ENCODE data around the gene SLCO4C1. TPM values are rescaled to one million over a fixed set of nuclear protein-coding genes. Genes with fewer than 3 reads are reported as not detected.

SLCO4C1 gene
- total and polyA plus RNA-seq, 2 donors from 2014 or later, result 9.0 to 35.1 TPM

GRCh38 chr5:102241809-102242421 is 54.2 kb downstream of the SLCO4C1 start:
- intact Hi-C loops (cut with DNase I), result no loop called here
- Histone ChIP-seq H3K36me3 (ENCODE audit: control insufficient read depth in 2 of 3, insufficient read depth in 3 of 3, low read length in 3 of 3) (peaks cover 0 to 14% (median under 1%) of the 10 kb centered on the region in 3 donors), H3K4me1 (ENCODE audit: control insufficient read depth in 2 of 3, insufficient read depth in 2 of 3, low read depth in 1 of 3, low read length in 3 of 3) (peaks cover 0 to 20% (median 6%) of the 10 kb centered on the region in 3 donors), H3K4me3 (ENCODE audit: low read length in 3 of 3) (no peak overlapping the region), H3K27ac (ENCODE audit: low read depth in 2 of 2, low read length in 2 of 2) (peak overlapping the region; percentile 51 to 59), H3K9me3 (ENCODE audit: control insufficient read depth in 2 of 3, insufficient read depth in 1 of 3, low read length in 3 of 3) (no peaks in the 10 kb centered on the region), H3K27me3 (ENCODE audit: control insufficient read depth, insufficient read depth, low read length) (no peaks in the 10 kb centered on the region), H3K9ac (ENCODE audit: low read length in 3 of 3) (no peak overlapping the region)
- DNase-seq (peak in 2 of 5 donors; percentile 4 to 22), FAIRE-seq (peak; percentile 72)
- TF ChIP-seq, protein P1, sequence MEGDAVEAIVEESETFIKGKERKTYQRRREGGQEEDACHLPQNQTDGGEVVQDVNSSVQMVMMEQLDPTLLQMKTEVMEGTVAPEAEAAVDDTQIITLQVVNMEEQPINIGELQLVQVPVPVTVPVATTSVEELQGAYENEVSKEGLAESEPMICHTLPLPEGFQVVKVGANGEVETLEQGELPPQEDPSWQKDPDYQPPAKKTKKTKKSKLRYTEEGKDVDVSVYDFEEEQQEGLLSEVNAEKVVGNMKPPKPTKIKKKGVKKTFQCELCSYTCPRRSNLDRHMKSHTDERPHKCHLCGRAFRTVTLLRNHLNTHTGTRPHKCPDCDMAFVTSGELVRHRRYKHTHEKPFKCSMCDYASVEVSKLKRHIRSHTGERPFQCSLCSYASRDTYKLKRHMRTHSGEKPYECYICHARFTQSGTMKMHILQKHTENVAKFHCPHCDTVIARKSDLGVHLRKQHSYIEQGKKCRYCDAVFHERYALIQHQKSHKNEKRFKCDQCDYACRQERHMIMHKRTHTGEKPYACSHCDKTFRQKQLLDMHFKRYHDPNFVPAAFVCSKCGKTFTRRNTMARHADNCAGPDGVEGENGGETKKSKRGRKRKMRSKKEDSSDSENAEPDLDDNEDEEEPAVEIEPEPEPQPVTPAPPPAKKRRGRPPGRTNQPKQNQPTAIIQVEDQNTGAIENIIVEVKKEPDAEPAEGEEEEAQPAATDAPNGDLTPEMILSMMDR (IDR thresholded peaks at IDR 0.05; ENCODE audit: borderline replicate concordance, extremely low read depth, insufficient read depth), result no peak

DNA sequence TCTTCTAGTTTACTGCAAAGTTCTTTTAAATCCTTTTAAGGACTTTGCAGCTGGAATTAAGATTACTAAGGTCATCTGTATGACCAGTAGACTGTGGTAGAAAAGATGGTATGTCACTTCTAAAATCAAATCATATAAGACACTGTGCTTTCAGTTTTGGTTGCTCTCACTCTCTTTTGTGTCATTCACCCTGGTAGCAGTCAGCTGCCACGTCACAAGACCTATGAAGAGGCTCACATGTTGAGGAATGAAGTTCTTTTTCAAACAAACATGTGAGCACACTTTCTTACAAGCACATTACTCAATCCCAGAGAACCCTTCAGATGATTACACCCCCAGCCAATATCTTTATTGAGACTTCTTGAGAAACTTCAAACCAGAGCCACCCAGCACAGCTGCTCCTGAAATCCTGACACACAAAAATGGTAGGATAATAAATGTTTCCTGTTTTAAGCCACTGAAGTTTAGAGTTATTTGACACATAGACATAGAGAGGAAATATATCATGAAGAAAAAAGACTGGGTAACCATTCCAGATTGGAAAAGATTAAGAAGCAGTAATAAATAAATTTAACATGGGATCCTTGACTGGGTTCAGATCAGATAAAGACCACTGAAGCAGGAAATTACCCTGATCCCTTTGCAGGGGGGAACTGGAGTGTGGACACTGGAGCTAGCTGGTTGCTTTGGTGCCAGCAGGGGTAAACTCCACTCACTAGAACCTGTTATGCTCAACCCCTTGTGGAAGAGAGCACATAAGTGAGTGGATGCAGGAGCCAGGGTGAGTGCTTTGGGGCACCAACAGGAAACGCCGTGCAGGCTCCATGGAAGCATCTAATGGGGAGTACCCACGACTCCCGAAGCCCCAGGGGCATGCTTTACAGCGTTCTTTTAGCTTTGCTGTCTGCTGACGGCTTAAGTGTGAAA is 64.1 kb downstream of the SLCO4C1 start:
- FAIRE-seq (no peak), DNase-seq (peak in 1 of 5 donors; percentile 2)
- Histone ChIP-seq H3K9me3 (ENCODE audit: control insufficient read depth in 2 of 3, insufficient read depth in 1 of 3, low read length in 3 of 3) (no peaks in the 10 kb centered on the region), H3K36me3 (ENCODE audit: control insufficient read depth in 2 of 3, insufficient read depth in 3 of 3, low read length in 3 of 3) (no peaks in the 10 kb centered on the region), H3K4me1 (ENCODE audit: control insufficient read depth in 2 of 3, insufficient read depth in 2 of 3, low read depth in 1 of 3, low read length in 3 of 3) (no peaks in the 10 kb centered on the region), H3K27ac (ENCODE audit: low read depth in 2 of 2, low read length in 2 of 2) (no peak overlapping the region), H3K9ac (ENCODE audit: low read length in 3 of 3) (no peak overlapping the region), H3K4me3 (ENCODE audit: low read length in 3 of 3) (no peak overlapping the region), H3K27me3 (ENCODE audit: control insufficient read depth, insufficient read depth, low read length) (no peaks in the 10 kb centered on the region)
- intact Hi-C loops (cut with DNase I), result no loop called here
- TF ChIP-seq, protein P1 (IDR thresholded peaks at IDR 0.05; ENCODE audit: borderline replicate concordance, extremely low read depth, insufficient read depth), result no peak

DNA sequence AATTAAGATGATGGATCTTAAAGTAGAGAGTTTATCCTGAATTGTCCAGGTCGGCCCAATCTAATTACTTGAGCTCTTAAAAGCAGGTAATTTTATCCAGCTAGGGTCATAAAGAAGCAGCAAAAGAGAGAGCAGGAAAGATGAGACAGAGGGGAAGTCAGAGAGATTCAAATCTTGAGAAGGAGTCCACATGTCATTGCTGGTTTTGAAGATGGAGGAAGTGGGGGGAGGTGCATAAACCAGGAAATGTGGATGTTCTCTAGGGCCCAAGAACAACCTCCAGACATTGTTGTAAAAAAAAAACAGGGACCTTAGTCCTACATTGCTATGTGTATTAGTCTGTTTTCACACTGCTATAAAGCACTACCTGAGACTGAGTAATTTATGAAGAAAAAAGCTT is 66.4 kb downstream of the SLCO4C1 start:
- TF ChIP-seq, protein P1 (IDR thresholded peaks at IDR 0.05; ENCODE audit: borderline replicate concordance, extremely low read depth, insufficient read depth), result no peak
- H3K36me3 ChIP-seq (ENCODE audit: control insufficient read depth in 2 of 3, insufficient read depth in 3 of 3, low read length in 3 of 3), result no peaks in the 10 kb centered on the region
- no peak overlapping the region for H3K9ac ChIP-seq (ENCODE audit: low read length in 3 of 3)
- H3K9me3 ChIP-seq (ENCODE audit: control insufficient read depth in 2 of 3, insufficient read depth in 1 of 3, low read length in 3 of 3), result no peaks in the 10 kb centered on the region
- no peak overlapping the region for H3K4me3 ChIP-seq (ENCODE audit: low read length in 3 of 3)
- H3K27me3 ChIP-seq (ENCODE audit: control insufficient read depth, insufficient read depth, low read length), result no peaks in the 10 kb centered on the region
- peak in 2 of 5 donors; percentile 26 to 31 for DNase-seq
- intact Hi-C loops (cut with DNase I), result no loop called here
- no peak for FAIRE-seq
- H3K4me1 ChIP-seq (ENCODE audit: control insufficient read depth in 2 of 3, insufficient read depth in 2 of 3, low read depth in 1 of 3, low read length in 3 of 3), result no peaks in the 10 kb centered on the region
- no peak overlapping the region for H3K27ac ChIP-seq (ENCODE audit: low read depth in 2 of 2, low read length in 2 of 2)
